Stimulated activated CD8-positive, alpha-beta memory T cell treated with anti-CD3 and anti-CD28 coated beads, Interleukin-15, amount 100 ng/mL, for 24 hours (primary cell): ENCODE data around the gene GREB1L.
"Not testable (repeated sequence)": the region's sequence is repeated elsewhere in the genome, so short reads cannot be mapped to it uniquely, and the experiment has no call there.

Experiments used
- DNase-seq: peaks from one replicate; pipeline ENCODE4 v3.0.0-alpha.2; 2020; ENCODE audit warnings: low read depth

The GREB1L gene

DNA sequence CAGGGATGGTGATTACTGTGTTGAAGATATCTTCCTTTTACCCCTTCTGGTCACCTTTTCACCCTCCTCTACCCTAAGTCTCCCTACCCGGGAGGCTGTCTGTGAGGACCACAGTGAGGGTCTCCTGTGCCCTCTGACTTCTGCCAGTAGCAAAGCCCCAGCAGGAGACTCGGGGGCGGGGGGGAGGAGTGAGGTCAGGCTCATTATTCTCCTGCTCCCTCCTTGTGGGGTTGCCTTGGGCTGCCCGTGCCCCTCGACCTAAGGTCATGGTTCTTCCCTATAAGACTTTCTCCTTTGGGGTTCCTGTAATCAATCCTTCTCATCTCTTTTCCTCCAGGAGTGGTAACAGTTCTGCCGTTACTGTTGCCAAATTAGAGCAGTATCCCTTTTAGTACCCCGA is 65.5 kb downstream of the GREB1L start:
- no peak for DNase-seq

GRCh38 chr18:21309248-21309647 is 67.2 kb downstream of the GREB1L start:
- no peak for DNase-seq

- not testable (repeated sequence) for DNase-seq
These were observed 69.9 kb downstream of the GREB1L start for GRCh38 chr18:21311980-21312379.

- no peak for DNase-seq
These were observed 71.5 kb downstream of the GREB1L start for GRCh38 chr18:21313576-21313975.

GRCh38 chr18:21314724-21315123 is 72.7 kb downstream of the GREB1L start:
- DNase-seq = no peak

- not testable (repeated sequence) for DNase-seq
These were observed 73.1 kb downstream of the GREB1L start for GRCh38 chr18:21315126-21315525.

- no peak for DNase-seq
These were observed 73.7 kb downstream of the GREB1L start for GRCh38 chr18:21315741-21316197.

GRCh38 chr18:21316296-21316695 is 74.3 kb downstream of the GREB1L start:
- no peak for DNase-seq

DNA sequence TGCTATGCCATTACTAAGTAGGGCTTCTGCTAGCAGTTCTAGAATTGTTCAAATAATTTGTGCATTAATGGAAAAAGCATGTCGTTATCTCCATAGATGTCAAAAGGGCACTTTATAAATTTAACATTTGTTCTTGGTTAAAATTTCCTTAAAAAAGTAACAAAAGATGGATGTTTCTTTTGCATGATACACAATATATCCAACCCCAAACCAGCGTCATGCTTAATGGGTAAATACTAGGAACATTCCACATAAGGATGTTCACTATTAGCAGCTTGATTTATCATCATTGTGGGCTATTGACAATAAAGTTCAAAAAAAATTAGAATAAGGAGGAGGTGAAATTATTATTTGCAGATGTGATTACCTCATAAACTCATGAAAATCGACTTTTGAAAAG is 79.7 kb downstream of the GREB1L start:
- DNase-seq = no peak

- DNase-seq = no peak
These were observed 85.1 kb downstream of the GREB1L start for GRCh38 chr18:21327101-21327500.

DNA sequence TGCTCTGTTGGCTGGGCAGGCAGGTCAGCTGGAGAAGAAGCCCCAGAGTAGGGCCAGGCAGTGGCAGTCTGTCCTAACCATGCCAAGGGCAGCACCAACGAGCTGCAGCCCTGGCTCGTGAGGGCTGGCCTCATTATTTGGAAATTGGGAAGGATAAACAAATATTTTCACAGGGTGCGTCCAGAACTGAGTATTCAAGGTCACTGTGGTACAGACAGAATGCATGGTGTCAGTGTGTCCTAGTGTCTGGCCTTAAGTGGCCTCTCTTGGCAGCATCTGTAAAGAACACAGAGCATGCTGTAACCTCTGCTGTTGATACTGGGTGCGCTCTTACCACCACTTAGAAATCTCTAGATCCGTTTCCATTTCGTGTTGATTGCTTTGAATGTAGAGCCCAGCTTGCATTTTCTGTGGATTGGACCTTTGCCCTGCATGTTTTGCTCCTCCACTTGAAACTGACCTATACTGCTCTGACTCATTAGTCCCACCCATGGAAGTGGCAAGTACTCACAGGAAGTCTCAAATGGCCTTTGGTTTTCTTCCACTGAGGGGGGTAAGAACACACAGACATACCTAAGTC is 88.2 kb downstream of the GREB1L start:
- no peak for DNase-seq

DNA sequence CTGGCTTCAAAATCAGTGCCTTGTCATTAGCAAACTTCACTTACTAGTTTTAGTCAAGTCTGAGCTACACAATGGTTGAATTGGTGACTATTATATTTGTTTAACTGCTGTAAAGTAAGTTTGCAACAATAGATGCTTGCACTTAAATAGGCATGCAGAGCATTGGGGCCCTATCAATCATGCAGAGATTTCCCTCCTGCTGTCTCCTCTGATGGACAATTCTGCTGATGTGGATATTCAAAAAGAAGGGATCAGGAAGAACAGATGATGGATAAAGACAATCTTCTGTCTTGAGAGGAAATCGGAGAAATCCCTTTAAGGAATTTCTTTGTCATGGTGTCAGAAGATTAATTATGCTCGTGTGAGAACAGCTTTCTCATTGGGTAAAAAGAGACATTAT is 89.0 kb downstream of the GREB1L start:
- no peak for DNase-seq

DNA sequence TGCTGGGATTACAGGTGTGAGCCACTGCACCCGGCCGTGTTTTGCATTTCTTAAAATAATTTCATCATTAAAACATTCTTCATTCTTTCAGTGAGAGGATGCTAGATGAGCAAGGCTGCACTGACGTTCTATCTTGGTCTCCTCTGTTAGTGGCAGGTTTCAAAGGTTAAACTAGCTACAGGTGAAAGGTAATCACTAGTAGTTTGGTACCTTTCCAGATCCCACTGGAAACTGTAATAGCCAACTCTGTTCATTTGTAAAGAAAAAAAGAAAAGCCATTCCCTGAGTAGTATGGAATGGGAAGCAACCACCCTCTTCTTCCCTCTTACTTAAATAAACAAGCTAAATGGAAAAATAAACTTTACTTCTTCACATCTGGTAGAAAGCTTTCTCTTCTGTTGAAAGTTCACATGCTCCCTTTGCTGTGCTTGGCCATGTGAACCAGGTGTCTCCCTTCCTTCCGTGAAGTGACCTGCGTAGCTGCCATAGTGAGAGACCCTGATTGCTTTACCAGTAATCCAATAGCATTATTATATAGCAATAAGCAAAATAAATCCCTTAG is 94.0 kb downstream of the GREB1L start:
- DNase-seq = no peak

- no peak for DNase-seq
These were observed 94.8 kb downstream of the GREB1L start for GRCh38 chr18:21336846-21337245.

DNA sequence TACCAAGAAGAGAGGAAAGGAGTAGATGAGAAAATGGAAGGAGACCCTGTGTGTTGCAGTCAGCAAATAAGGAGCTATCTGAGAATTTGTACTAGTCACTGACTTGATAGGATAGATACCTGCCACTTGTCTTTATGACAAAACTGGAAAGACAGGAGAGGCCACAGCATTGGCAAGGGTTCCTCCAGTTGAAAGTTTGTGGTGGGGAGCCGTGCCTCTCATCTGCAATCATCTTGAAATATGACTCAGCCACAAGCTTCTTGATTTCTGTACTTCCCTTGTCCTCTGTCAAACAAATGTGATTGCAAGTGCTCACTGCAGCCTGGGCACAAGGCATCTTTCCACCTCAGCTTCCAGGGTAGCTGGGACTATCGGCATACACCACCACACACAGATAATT is 99.1 kb downstream of the GREB1L start:
- DNase-seq = no peak

GRCh38 chr18:21342372-21342771 is 100.3 kb downstream of the GREB1L start:
- no peak for DNase-seq

- DNase-seq = no peak
These were observed 102.8 kb downstream of the GREB1L start for GRCh38 chr18:21344860-21345259.

DNA sequence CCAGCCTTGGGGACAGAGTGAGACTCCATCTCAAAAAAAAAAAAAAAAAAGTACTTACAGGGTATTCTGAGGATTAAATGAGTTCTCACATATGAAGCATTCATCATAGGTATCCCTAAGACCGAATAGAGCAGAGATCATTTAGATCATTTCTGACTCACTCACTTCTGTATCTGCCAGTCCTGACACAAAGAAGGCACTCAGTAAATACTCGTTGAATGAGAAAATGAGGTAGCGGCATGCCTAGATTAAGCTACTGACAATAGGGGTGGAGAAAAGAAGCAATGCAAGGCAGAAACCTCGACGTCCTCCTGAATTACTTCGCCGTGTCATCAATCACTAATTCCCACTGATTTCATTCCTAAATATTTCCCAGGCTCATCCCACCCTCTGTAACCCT is 103.8 kb downstream of the GREB1L start:
- no peak for DNase-seq

DNA sequence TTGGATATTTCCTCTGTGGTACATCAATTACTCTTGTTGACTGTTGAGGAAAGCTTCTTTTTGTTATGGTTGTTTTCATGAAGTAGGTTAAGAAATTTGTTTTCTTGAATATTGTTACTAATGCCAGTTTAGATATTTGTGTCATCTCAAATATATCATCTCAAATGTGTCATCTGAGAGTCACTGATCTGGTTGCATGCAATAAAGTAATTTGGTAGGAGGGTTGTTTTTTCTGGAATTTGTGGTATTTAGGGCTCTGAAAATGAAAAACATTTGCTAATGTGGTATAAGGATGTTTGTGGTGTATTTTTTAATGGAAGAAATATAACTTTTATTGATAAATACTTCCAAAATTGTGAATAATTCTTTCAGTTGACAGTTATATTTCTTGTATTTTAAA is 117.7 kb downstream of the GREB1L start:
- DNase-seq = no peak

- DNase-seq = no peak
These were observed 119.4 kb downstream of the GREB1L start for GRCh38 chr18:21361307-21361880.

DNA sequence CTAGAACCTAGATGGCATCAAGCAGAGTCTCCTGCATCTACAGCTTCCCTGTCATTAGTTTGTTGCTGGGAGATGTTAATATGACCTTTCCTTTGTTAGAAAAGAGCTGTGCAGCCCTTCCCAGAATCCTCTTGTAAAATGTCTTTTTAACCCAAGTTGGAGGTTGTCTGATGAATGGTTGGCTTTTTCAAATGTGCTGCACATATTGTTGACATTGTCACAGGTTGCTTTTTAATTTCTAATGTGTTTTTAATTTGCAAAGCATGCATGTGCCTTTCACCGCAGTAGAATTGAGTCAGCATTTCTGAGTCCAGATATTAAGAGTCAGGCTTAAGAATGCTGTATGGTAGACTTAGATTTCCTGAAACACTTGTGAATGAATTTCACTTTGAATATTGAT is 120.8 kb downstream of the GREB1L start:
- no peak for DNase-seq

GRCh38 chr18:21363348-21363747 is 121.3 kb downstream of the GREB1L start:
- no peak for DNase-seq

DNA sequence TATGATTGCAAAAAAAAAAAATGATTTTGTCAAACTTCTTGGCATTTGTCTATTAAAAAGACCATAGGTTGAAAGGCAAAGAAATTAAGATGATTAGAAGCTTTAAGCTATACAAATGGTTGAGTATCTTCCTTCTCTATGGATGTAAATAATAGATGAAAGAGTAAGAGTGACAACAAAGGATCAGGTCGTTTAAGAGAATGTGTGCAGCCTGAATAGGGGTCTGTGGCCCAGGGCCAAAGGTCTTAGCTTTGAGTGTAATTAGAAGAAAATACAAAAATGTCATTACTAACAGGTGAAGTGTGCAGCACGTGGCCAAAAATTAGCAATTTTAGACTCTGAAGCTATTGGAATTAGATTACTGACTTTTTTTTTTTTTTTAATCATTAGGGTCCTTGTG is 122.4 kb downstream of the GREB1L start:
- DNase-seq = no peak

DNA sequence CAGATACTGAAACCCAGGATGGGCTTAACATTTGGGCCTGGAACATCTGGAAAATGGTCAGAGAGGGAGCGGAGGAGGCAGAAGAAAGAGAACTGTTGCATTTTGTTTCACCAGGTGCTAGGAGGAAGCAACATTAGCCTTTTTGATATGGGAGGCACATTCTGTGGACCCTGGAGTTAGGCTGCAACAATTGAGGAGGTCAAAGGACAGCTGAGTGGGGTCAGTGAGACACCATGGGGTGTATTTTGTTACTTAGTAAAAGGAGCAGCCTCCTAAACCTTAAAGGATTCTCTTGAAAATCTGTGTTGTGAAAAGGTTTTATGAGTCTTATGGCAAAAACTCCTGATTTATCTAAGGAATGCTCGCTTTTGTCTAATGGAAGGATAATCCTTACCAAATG is 124.9 kb downstream of the GREB1L start:
- no peak for DNase-seq
